Stimulated activated CD4-positive, alpha-beta T cell treated with anti-CD3 and anti-CD28 coated beads, TNF-alpha, amount 100 ng/mL, for 1 hour (primary cell): ENCODE data around the gene BTC.
"Not testable (repeated sequence)": the region's sequence is repeated elsewhere in the genome, so short reads cannot be mapped to it uniquely, and the experiment has no call there.

Experiments
- DNase-seq, 3 donors: peaks; one replicate each; pipeline ENCODE4 v3.0.0-alpha.2; 2020; ENCODE audit warnings: low read depth in 3 of 3, low spot score in 1 of 3

BTC gene, protein sequence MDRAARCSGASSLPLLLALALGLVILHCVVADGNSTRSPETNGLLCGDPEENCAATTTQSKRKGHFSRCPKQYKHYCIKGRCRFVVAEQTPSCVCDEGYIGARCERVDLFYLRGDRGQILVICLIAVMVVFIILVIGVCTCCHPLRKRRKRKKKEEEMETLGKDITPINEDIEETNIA

DNA sequence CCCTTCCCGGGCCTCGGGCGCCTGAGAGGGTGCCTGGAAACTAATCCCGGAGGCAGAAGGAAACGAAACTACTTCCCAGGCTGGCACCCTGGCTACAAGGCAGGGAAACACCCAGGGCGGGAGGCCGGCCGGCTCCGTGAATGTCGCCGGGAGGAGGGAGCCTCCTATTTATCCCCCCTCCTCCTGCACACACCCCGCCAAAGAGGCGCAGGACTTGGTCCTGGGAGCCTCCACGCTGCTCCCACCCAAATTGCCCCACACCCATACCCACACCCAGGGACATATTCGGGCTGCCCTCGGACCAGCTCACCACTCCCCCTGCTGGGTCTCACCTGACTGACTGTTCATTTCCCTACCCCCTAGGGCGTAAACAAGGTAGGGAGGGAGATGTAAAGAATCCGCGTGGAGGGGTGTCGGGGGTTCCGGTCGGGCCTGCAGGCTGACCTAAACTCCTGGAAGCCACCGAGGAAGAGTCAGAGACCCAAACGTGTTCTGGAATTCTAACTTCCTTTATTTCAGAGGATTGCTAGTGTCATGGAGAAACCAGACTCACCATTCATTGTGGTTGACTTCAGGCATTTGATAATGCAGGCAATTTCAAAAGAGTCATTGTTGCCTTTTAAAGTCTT, at the start of gene BTC:
Gene BTC, minus strand, starts transcription at position 142 of the 629 bp plus-strand sequence. CDS start 198 bp downstream, outside the sequence.
- no peak for DNase-seq

DNA sequence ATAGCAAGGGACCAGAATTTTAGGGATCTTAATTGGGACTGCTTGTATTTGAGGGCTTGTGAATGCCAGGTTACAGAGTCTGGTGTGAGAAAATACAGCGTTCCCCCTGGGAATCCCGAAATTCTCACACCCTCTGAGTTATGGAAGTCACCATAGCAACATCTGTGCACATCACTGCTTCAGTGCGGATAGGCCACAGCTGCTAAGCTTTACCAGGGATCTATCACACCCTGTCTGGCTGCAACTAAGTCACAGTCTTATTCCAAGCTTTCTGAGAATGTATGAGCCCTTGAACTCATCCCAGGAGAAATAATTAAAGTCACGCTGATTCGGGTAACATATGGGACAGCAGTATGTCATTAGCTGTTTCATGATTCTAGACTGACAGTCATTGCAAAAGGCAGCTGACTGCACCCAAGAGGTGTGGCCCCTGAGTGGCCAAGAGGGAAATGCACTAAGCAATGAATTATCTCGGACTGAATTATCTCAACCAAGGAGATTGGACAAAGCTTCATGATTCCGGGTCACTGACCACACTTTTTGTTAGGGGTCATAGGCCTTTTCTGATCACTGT, 46.7 kb upstream of the BTC start:
- no peak for DNase-seq

GRCh38 chr4:74838746-74839370, 44.5 kb upstream of the BTC start:
- no peak for DNase-seq

- no peak for DNase-seq
Measured at GRCh38 chr4:74830928-74831327, 36.6 kb upstream of the BTC start.

GRCh38 chr4:74823194-74823593, 28.9 kb upstream of the BTC start:
- no peak for DNase-seq

GRCh38 chr4:74822603-74823002, 28.3 kb upstream of the BTC start:
- DNase-seq: no peak

DNA sequence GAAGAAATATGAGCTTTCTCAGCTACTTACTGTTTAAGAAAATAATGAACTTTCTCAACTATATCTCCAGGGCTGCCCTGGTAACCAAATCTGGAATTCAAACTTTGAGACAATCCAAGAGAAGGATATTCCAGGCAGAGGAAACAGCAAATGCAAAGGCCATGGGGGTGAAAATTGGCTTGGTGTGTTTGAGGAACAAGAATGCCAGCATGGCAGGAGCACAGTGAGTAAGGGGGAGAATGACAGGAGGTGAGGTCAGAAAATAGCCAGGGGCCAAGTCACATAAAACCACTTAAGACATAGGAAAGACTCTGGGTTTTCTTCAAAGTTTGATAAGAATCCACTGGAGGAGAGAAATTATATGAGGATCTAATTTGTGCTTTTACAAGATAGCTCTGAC, 27.2 kb upstream of the BTC start:
- no peak for DNase-seq

GRCh38 chr4:74814052-74814451, 19.7 kb upstream of the BTC start:
- DNase-seq: no peak

- not testable (repeated sequence) for DNase-seq
Measured at GRCh38 chr4:74812056-74812455, 17.7 kb upstream of the BTC start.

DNA sequence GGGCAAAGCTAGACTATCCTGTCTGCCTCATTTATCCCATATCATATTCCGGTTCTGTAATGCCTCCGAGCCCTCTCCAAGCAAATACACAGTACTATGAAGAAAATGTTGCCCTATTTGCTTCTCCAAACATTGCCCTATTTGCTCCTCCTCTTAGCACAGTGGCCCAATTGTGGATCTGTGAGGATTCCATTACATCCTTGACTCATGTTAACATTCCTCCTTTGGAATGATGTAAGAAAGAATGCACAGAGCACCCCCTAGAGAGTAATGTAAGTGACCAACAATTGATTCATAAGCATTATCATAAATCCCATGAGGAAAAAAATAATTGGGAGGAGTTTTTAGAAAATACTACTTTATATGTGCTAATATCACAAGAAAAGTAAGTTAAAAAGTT, 11.3 kb upstream of the BTC start:
- DNase-seq: no peak

- DNase-seq: no peak
Measured at GRCh38 chr4:74800310-74800709, 6.0 kb upstream of the BTC start.

DNA sequence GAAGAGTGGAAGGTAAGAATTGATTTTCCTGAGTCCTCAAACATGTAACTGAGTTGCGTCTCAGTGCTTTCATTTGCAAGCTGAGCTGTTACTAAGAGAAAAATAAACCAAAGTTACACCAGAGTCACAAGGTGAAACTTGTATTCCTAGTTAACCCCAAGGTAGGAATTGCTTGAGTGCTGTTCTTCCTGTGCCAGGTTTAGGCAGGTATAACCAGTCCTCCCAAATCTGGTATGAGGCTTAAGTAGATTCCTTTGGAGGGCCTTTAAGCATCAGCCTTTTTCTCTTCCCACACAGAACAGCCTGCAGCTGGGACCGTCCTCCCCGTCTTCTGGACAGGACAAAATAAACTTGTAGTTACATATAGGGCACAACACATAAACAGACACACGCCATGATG, 2.3 kb upstream of the BTC start:
- no peak for DNase-seq

DNA sequence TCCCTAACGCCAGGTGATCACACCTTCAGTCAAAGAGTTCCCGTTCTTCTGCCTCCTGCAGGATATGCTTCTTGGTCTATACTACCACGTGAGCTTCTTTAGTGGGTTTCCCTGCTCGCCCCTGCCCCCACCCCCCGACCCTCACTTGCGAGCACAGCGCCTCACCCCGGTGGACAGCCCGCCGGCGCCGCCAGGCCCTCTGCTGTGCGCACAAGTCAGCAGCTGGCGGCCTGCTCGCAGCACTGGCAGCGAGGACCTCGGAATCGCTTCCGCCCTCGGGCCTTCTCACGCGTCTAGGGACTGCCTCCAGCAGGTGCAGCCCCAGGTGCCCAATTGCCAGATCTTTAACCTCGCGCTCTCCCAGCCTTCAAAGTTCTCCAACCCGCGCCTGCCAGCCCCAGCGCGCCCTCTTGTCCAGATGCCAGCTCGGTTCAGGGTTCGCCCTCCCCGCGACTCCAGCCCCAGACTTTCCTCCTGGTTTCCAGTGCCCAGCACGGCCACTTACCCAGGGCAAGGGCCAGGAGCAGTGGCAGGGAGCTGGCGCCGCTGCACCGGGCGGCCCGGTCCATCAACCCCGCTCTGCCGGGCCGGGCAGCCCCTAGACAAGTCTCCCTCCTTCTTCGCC, 454 bp downstream of the BTC start:
- DNase-seq: no peak

- DNase-seq: no peak
Measured at GRCh38 chr4:74790652-74791051, 3.7 kb downstream of the BTC start.

GRCh38 chr4:74789518-74789917, 4.8 kb downstream of the BTC start:
- DNase-seq: no peak

DNA sequence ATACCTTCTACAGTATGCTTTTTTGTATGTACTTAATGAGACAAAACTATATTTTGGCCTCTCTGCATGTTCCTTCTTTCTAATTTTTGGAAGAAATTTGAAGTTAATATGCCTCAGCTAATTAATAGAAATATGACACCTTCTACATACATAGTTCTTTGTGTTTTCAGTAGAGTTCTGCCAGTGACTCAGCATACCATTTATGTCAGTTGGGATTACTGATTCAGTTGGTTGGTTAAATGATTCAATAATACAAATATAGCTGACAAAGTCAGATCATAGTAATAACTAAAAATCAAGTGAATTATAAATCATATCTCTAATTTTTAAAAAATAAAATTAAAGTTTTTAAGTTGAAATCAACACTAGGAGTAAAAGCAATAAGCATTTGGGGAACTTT, 16.8 kb downstream of the BTC start:
- DNase-seq: no peak

DNA sequence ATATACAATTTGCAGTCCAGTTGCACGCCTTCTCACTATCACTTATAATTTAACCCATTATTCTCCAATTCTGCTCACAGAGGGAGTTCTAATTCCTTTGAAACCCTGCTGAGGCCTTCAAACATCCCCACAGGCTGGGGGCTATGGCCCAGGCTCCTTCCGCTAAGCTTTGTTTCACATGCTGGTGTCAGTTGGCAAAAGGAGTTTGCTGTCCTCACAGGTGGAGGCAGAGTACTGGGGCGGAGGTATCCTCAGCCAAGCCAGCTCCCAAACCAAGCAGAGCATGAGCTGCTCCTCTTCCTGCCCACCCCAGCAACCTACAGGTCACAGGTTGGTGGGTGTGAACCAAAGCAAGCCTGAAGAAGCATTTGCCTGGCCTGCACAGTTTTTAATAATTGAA, 21.5 kb downstream of the BTC start:
- no peak for DNase-seq

DNA sequence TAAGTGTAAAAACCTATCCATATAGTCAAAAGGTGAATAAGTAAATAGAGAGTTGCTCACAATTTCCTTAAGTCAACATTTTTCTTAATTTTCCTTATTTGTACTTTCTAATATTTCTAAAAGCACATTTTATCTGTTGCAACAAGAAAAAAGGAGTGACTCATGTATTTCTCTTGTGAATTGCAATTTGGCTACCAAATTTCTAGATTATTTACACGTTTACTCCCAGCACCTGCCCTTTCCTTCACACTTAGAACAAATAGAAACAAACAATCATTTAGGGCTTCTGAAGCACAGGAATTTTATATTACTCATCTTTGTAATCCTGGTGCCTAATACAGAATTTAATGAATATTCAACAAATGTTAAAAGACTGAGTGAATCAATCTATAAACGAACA, 22.2 kb downstream of the BTC start:
- DNase-seq: no peak

GRCh38 chr4:74770226-74770910, 24.0 kb downstream of the BTC start:
- DNase-seq: no peak

- DNase-seq: no peak
Measured at GRCh38 chr4:74768857-74769525, 25.3 kb downstream of the BTC start.

- DNase-seq: no peak
Measured at GRCh38 chr4:74764119-74764518, 30.2 kb downstream of the BTC start.
